ENCODE measurements around the gene FTH1.
"Not testable (repeated sequence)": the region's sequence is repeated elsewhere in the genome, so short reads cannot be mapped to it uniquely, and the experiment has no call there.

Gene FTH1

GRCh38 chr11:62010935-62011528 is 43.6 kb upstream of the FTH1 start:
- H4K20me1 ChIP-seq (ENCODE audit: low read depth, low read length): no peaks in the 10 kb centered on the region

GRCh38 chr11:62008193-62008592 is 40.8 kb upstream of the FTH1 start:
- H2AFZ ChIP-seq (ENCODE audit: low read depth, low read length, severe bottlenecking): no peak overlapping the region
- no peaks in the 10 kb centered on the region for H3K36me3 ChIP-seq (ENCODE audit: low read length)
- no peaks in the 10 kb centered on the region for H4K20me1 ChIP-seq (ENCODE audit: low read depth, low read length)
- H3K9me2 ChIP-seq (replicated peaks; ENCODE audit: insufficient read depth, low read length): no peaks in the 10 kb centered on the region
- H3F3A ChIP-seq (ENCODE audit: insufficient read depth): no peaks in the 10 kb centered on the region
- no peaks in the 10 kb centered on the region for H3K79me2 ChIP-seq (ENCODE audit: insufficient read depth, low read length)
- no peak overlapping the region for H3K4me2 ChIP-seq (ENCODE audit: low read depth, low read length, poor library complexity, severe bottlenecking)
- no peaks in the 10 kb centered on the region for H3K27me3 ChIP-seq (ENCODE audit: low read length)
- H3K27ac ChIP-seq (ENCODE audit: low read depth, low read length): no peak overlapping the region
- no peaks in the 10 kb centered on the region for H3K9me3 ChIP-seq (ENCODE audit: insufficient read depth, low read length)
- H3K4me3 ChIP-seq (ENCODE audit: insufficient read depth, low read length, poor library complexity, severe bottlenecking): no peak overlapping the region
- H3K9ac ChIP-seq (ENCODE audit: low read length): no peak overlapping the region
- TF ChIP-seq EZH2phosphoT487 (conservative IDR thresholded peaks at IDR 0.05; ENCODE audit: low read length) (no peak), CTCF (IDR thresholded peaks at IDR 0.05; ENCODE audit: insufficient read depth, low read length, poor library complexity, severe bottlenecking) (no peak)

More at GRCh38 chr11:62010935-62011528, 43.6 kb upstream of the FTH1 start:
- Histone ChIP-seq H3K9me2 (replicated peaks; ENCODE audit: insufficient read depth, low read length) (no peaks in the 10 kb centered on the region), H3K79me2 (ENCODE audit: insufficient read depth, low read length) (no peaks in the 10 kb centered on the region), H3K9me3 (ENCODE audit: insufficient read depth, low read length) (no peaks in the 10 kb centered on the region), H3K4me3 (ENCODE audit: insufficient read depth, low read length, poor library complexity, severe bottlenecking) (no peak overlapping the region), H3K27ac (ENCODE audit: low read depth, low read length) (no peak overlapping the region), H3K9ac (ENCODE audit: low read length) (no peak overlapping the region), H2AFZ (ENCODE audit: low read depth, low read length, severe bottlenecking) (no peak overlapping the region), H3F3A (ENCODE audit: insufficient read depth) (no peaks in the 10 kb centered on the region), H3K36me3 (ENCODE audit: low read length) (no peaks in the 10 kb centered on the region), H3K4me2 (ENCODE audit: low read depth, low read length, poor library complexity, severe bottlenecking) (no peak overlapping the region), H3K27me3 (ENCODE audit: low read length) (no peaks in the 10 kb centered on the region)
- no peak for TF ChIP-seq EZH2phosphoT487 (conservative IDR thresholded peaks at IDR 0.05; ENCODE audit: low read length)
- TF ChIP-seq CTCF (IDR thresholded peaks at IDR 0.05; ENCODE audit: insufficient read depth, low read length, poor library complexity, severe bottlenecking): no peak

- no peaks in the 10 kb centered on the region for H3K79me2 ChIP-seq (ENCODE audit: insufficient read depth, low read length)
- no peak overlapping the region for H3K9ac ChIP-seq (ENCODE audit: low read length)
- TF ChIP-seq EZH2phosphoT487 (conservative IDR thresholded peaks at IDR 0.05; ENCODE audit: low read length): no peak
- TF ChIP-seq CTCF (IDR thresholded peaks at IDR 0.05; ENCODE audit: insufficient read depth, low read length, poor library complexity, severe bottlenecking): no peak
- no peaks in the 10 kb centered on the region for H4K20me1 ChIP-seq (ENCODE audit: low read depth, low read length)
- H3K27ac ChIP-seq (ENCODE audit: low read depth, low read length): no peak overlapping the region
- H3K4me3 ChIP-seq (ENCODE audit: insufficient read depth, low read length, poor library complexity, severe bottlenecking): no peak overlapping the region
- peaks cover 2% of the 10 kb centered on the region; the same call in 1 of the 2 replicates for H3K9me3 ChIP-seq (ENCODE audit: insufficient read depth, low read length)
- no peak overlapping the region for H3K4me2 ChIP-seq (ENCODE audit: low read depth, low read length, poor library complexity, severe bottlenecking)
- H2AFZ ChIP-seq (ENCODE audit: low read depth, low read length, severe bottlenecking): no peak overlapping the region
- no peaks in the 10 kb centered on the region for H3K9me2 ChIP-seq (replicated peaks; ENCODE audit: insufficient read depth, low read length)
- no peaks in the 10 kb centered on the region for H3F3A ChIP-seq (ENCODE audit: insufficient read depth)
- no peaks in the 10 kb centered on the region for H3K36me3 ChIP-seq (ENCODE audit: low read length)
- no peaks in the 10 kb centered on the region for H3K27me3 ChIP-seq (ENCODE audit: low read length)
These were observed 37.0 kb upstream of the FTH1 start for GRCh38 chr11:62004473-62004872.

GRCh38 chr11:62002283-62002682 is 34.8 kb upstream of the FTH1 start:
- H3K27me3 ChIP-seq (ENCODE audit: low read length); H3K4me2 ChIP-seq (ENCODE audit: low read depth, low read length, poor library complexity, severe bottlenecking); H4K20me1 ChIP-seq (ENCODE audit: low read depth, low read length); H3K9ac ChIP-seq (ENCODE audit: low read length); H2AFZ ChIP-seq (ENCODE audit: low read depth, low read length, severe bottlenecking); H3K79me2 ChIP-seq (ENCODE audit: insufficient read depth, low read length); H3K9me2 ChIP-seq (replicated peaks; ENCODE audit: insufficient read depth, low read length); H3K27ac ChIP-seq (ENCODE audit: low read depth, low read length); H3K4me3 ChIP-seq (ENCODE audit: insufficient read depth, low read length, poor library complexity, severe bottlenecking); H3F3A ChIP-seq (ENCODE audit: insufficient read depth); H3K36me3 ChIP-seq (ENCODE audit: low read length); H3K9me3 ChIP-seq (ENCODE audit: insufficient read depth, low read length): not testable (repeated sequence)
